Testis (tissue), 3 donors: Measurements from ENCODE around the gene TNS3. TPM values are rescaled to one million over a fixed set of nuclear protein-coding genes. Genes with fewer than 3 reads are reported as not detected.

Experiments used
- DNase-seq: peaks from one replicate; pipeline ENCODE4 v3.0.0-alpha.2; 2019
- H3K27ac ChIP-seq, 2 donors: fragments of 200-600 bp; sonication (generic); one replicate each; pipeline ENCODE4 v1.5.1; 2019
- H3K27me3 ChIP-seq: fragments of 200-600 bp; sonication (generic); one replicate; pipeline ENCODE4 v1.5.1; 2019
- H3K36me3 ChIP-seq: fragments of 200-600 bp; sonication (generic); one replicate; pipeline ENCODE4 v1.5.1; 2017; ENCODE audit warnings: low read depth; ENCODE audit errors: missing control alignments
- H3K4me1 ChIP-seq: fragments of 200-600 bp; sonication (generic); one replicate; pipeline ENCODE4 v1.5.1; 2019
- H3K4me3 ChIP-seq, 2 donors: fragments of 200-600 bp; sonication (generic); one replicate each; pipeline ENCODE4 v1.5.1; 2017 to 2019
- H3K9me3 ChIP-seq: fragments of 200-600 bp; sonication (generic); one replicate; pipeline ENCODE4 v1.5.1; 2017
- POLR2A ChIP-seq: fragments of 450-650 bp; IDR thresholded peaks from one replicate; pipeline ENCODE4 v1.6.1; 2017; ENCODE audit warnings: antibody characterized with exemption, mild to moderate bottlenecking, moderate library complexity
- WGBS, 2 donors: methylation state at CpG; one replicate each; pipeline ENCODE4 v1.1.5; 2018; 5-methylcytosine and 5-hydroxymethylcytosine counted together
- intact Hi-C: fragments of 100-400 bp; cut with DNase I; formaldehyde crosslinking; loops from one replicate; pipeline ENCODE4 v1.15.1; 2023; ENCODE audit warnings: low total_unique reads
- polyA plus RNA-seq: library from polyadenylated mRNA; stranded (reverse); fragments of 350-450 nt; fragmentation: Illumina TruSeq; extraction: RNeasy Lipid Tissue Mini Kit (QIAGEN cat#74804); gene quantifications from one replicate; pipeline ENCODE4 v1.2.3, GENCODE V29; 2014; ENCODE audit warnings: low read depth, low replicate concordance; ENCODE audit not compliant: insufficient read depth
- total RNA-seq, 2 donors: library from RNA; depleted of rRNA; stranded (reverse); fragments of >200 nt; gene quantifications; one replicate each; pipeline ENCODE4 v1.2.3, GENCODE V29; 2016
- TF ChIP-seq, protein P1 (sequence below), 3 experiments: fragments of 450-650 bp in 2 of 3; fragments of 200-600 bp in 1 of 3; sonication (generic) in 1 of 3; IDR thresholded peaks; one replicate each; pipeline ENCODE4 v1.5.1; 2016 to 2019; ENCODE audit warnings: antibody characterized with exemption in 3 of 3, mild to moderate bottlenecking in 2 of 3, moderate library complexity in 1 of 3

The TNS3 gene
- total and polyA plus RNA-seq, 3 donors from 2014 or later = 28.5 to 93.5 (median 60.0) TPM

- H3K27ac ChIP-seq = peak overlapping the region; percentile 41 to 77
- H3K9me3 ChIP-seq = no peaks in the 10 kb centered on the region
- TF ChIP-seq, protein P1, sequence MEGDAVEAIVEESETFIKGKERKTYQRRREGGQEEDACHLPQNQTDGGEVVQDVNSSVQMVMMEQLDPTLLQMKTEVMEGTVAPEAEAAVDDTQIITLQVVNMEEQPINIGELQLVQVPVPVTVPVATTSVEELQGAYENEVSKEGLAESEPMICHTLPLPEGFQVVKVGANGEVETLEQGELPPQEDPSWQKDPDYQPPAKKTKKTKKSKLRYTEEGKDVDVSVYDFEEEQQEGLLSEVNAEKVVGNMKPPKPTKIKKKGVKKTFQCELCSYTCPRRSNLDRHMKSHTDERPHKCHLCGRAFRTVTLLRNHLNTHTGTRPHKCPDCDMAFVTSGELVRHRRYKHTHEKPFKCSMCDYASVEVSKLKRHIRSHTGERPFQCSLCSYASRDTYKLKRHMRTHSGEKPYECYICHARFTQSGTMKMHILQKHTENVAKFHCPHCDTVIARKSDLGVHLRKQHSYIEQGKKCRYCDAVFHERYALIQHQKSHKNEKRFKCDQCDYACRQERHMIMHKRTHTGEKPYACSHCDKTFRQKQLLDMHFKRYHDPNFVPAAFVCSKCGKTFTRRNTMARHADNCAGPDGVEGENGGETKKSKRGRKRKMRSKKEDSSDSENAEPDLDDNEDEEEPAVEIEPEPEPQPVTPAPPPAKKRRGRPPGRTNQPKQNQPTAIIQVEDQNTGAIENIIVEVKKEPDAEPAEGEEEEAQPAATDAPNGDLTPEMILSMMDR (IDR thresholded peaks at IDR 0.05) = no peak
- no peak for TF ChIP-seq POLR2A
- no peak overlapping the region for H3K4me3 ChIP-seq
- 32 to 45% methylated on average over 8 to 20 of the region's 24 CpGs for WGBS, 2 donors
- DNase-seq = peak; percentile 88
- no peaks in the 10 kb centered on the region for H3K27me3 ChIP-seq
- peaks cover 34% of the 10 kb centered on the region for H3K4me1 ChIP-seq
- H3K36me3 ChIP-seq = no peaks in the 10 kb centered on the region
- intact Hi-C loops = no loop called here
These were observed 254.1 kb downstream of the TNS3 start for GRCh38 chr7:47327698-47328391.

- H3K27ac ChIP-seq = peak overlapping the region; percentile 41 to 77
- H3K9me3 ChIP-seq = no peaks in the 10 kb centered on the region
- TF ChIP-seq, protein P1 (IDR thresholded peaks at IDR 0.05) = no peak
- TF ChIP-seq POLR2A = no peak
- WGBS, 2 donors = 34 to 54% methylated on average over 4 to 7 of the region's 7 CpGs
- peaks cover 34% of the 10 kb centered on the region for H3K4me1 ChIP-seq
- H3K27me3 ChIP-seq = no peaks in the 10 kb centered on the region
- H3K4me3 ChIP-seq = no peak overlapping the region
- intact Hi-C loops = no loop called here
- H3K36me3 ChIP-seq = no peaks in the 10 kb centered on the region
- DNase-seq = peak; percentile 36
These were observed 254.6 kb downstream of the TNS3 start for GRCh38 chr7:47327346-47327697.

GRCh38 chr7:47326808-47327207, 255.1 kb downstream of the TNS3 start:
- H3K9me3 ChIP-seq = no peaks in the 10 kb centered on the region
- no peaks in the 10 kb centered on the region for H3K36me3 ChIP-seq
- DNase-seq = peak; percentile 59
- no peak overlapping the region for H3K4me3 ChIP-seq
- no peak for TF ChIP-seq POLR2A
- TF ChIP-seq, protein P1 (IDR thresholded peaks at IDR 0.05) = no peak
- peak overlapping the region in 1 of 2 donors; percentile 33 for H3K27ac ChIP-seq
- 36 to 47% methylated on average over 5 to 8 of the region's 8 CpGs for WGBS, 2 donors
- intact Hi-C loops = no loop called here
- H3K4me1 ChIP-seq = peaks cover 34% of the 10 kb centered on the region
- no peaks in the 10 kb centered on the region for H3K27me3 ChIP-seq

DNA sequence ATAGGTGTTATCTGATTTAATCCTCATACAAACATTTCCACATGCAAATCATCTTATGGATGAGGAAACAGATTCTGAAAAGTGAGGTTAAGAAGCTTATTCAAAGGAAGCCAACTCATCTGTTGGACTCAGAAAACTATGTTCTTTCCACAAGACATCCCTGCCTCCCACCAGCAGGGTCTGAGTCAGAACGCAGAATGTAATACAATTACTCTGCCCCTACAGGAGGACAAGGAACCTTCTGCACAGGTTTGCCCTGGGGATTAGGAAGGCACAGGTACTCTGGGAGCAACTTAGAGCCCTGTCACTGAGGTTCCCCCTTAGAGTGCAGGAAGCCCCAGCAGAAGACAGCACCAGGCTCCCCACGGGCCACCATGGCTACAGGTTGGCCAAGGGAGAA, 255.7 kb downstream of the TNS3 start:
- H3K27ac ChIP-seq = peak overlapping the region in 1 of 2 donors; percentile 33
- intact Hi-C loops = no loop called here
- peaks cover 34% of the 10 kb centered on the region for H3K4me1 ChIP-seq
- H3K9me3 ChIP-seq = no peaks in the 10 kb centered on the region
- no peak overlapping the region for H3K4me3 ChIP-seq
- WGBS, 2 donors = 76 to 86% methylated on average over 2 of the region's 2 CpGs
- TF ChIP-seq POLR2A = no peak
- TF ChIP-seq, protein P1 (IDR thresholded peaks at IDR 0.05) = peak in 1 of 3 experiments; percentile 9
- no peak for DNase-seq
- no peaks in the 10 kb centered on the region for H3K27me3 ChIP-seq
- no peaks in the 10 kb centered on the region for H3K36me3 ChIP-seq

GRCh38 chr7:47325337-47325736, 256.6 kb downstream of the TNS3 start:
- Histone ChIP-seq H3K9me3 (no peaks in the 10 kb centered on the region), H3K27me3 (no peaks in the 10 kb centered on the region), H3K4me3 (no peak overlapping the region), H3K27ac (no peak overlapping the region), H3K4me1 (peaks cover 34% of the 10 kb centered on the region), H3K36me3 (no peaks in the 10 kb centered on the region)
- 76 to 91% methylated on average over 6 of the region's 6 CpGs for WGBS, 2 donors
- no peak for TF ChIP-seq POLR2A
- TF ChIP-seq, protein P1 (IDR thresholded peaks at IDR 0.05) = no peak
- intact Hi-C loops = no loop called here
- no peak for DNase-seq
